ENCODE data around the gene HPS4.

The HPS4 gene

GRCh38 chr22:26477341-26477731 lies 6.2 kb downstream of the HPS4 start:
- no peak for DNase-seq
- in situ Hi-C loops (cut with MboI; ENCODE audit: low pct_unique_long_range_greater_than_20kb, low sequenced_read_pairs), result no loop called here

- no peak for DNase-seq
- in situ Hi-C loops (cut with MboI; ENCODE audit: low pct_unique_long_range_greater_than_20kb, low sequenced_read_pairs), result no loop called here
These were observed 6.8 kb downstream of the HPS4 start for GRCh38 chr22:26476705-26477340.

GRCh38 chr22:26474682-26475081 lies 8.9 kb downstream of the HPS4 start:
- no peak for DNase-seq
- in situ Hi-C loops (cut with MboI; ENCODE audit: low pct_unique_long_range_greater_than_20kb, low sequenced_read_pairs), result no loop called here

- in situ Hi-C loops (cut with MboI; ENCODE audit: low pct_unique_long_range_greater_than_20kb, low sequenced_read_pairs), result no loop called here
- DNase-seq, result no peak
These were observed 12.1 kb downstream of the HPS4 start for GRCh38 chr22:26471522-26471921.

GRCh38 chr22:26470807-26471206 lies 12.8 kb downstream of the HPS4 start:
- no peak for DNase-seq
- in situ Hi-C loops (cut with MboI; ENCODE audit: low pct_unique_long_range_greater_than_20kb, low sequenced_read_pairs), result no loop called here

GRCh38 chr22:26466196-26466595 lies 17.4 kb downstream of the HPS4 start:
- in situ Hi-C loops (cut with MboI; ENCODE audit: low pct_unique_long_range_greater_than_20kb, low sequenced_read_pairs), result loop anchor here (10.0 kb wide), 1 partner anchor 61 kb away; no protein-coding TSS in a partner anchor
- no peak for DNase-seq

- in situ Hi-C loops (cut with MboI; ENCODE audit: low pct_unique_long_range_greater_than_20kb, low sequenced_read_pairs), result loop anchor here (10.0 kb wide), 1 partner anchor 60 kb away; no protein-coding TSS in a partner anchor
- no peak for DNase-seq
These were observed 19.3 kb downstream of the HPS4 start for GRCh38 chr22:26464312-26464711.

GRCh38 chr22:26463688-26464087 lies 19.9 kb downstream of the HPS4 start:
- no peak for DNase-seq
- in situ Hi-C loops (cut with MboI; ENCODE audit: low pct_unique_long_range_greater_than_20kb, low sequenced_read_pairs), result loop anchor here (10.0 kb wide), 1 partner anchor 59 kb away; no protein-coding TSS in a partner anchor

GRCh38 chr22:26463101-26463661 lies 20.4 kb downstream of the HPS4 start:
- no peak for DNase-seq
- in situ Hi-C loops (cut with MboI; ENCODE audit: low pct_unique_long_range_greater_than_20kb, low sequenced_read_pairs), result loop anchor here (10.0 kb wide), 1 partner anchor 58 kb away; no protein-coding TSS in a partner anchor

- in situ Hi-C loops (cut with MboI; ENCODE audit: low pct_unique_long_range_greater_than_20kb, low sequenced_read_pairs), result loop anchor here (10.0 kb wide), 1 partner anchor 58 kb away; no protein-coding TSS in a partner anchor
- DNase-seq, result no peak
These were observed 20.9 kb downstream of the HPS4 start for GRCh38 chr22:26462641-26463040.

- DNase-seq, result no peak
- in situ Hi-C loops (cut with MboI; ENCODE audit: low pct_unique_long_range_greater_than_20kb, low sequenced_read_pairs), result loop anchor here (10.0 kb wide), 1 partner anchor 57 kb away; no protein-coding TSS in a partner anchor
These were observed 21.5 kb downstream of the HPS4 start for GRCh38 chr22:26462051-26462450.

- DNase-seq, result peak; percentile 54
- in situ Hi-C loops (cut with MboI; ENCODE audit: low pct_unique_long_range_greater_than_20kb, low sequenced_read_pairs), result loop anchor here (10.0 kb wide), 1 partner anchor 56 kb away; no protein-coding TSS in a partner anchor
These were observed 22.3 kb downstream of the HPS4 start for GRCh38 chr22:26461188-26461810.

- DNase-seq, result no peak
- in situ Hi-C loops (cut with MboI; ENCODE audit: low pct_unique_long_range_greater_than_20kb, low sequenced_read_pairs), result loop anchor here (10.0 kb wide), 1 partner anchor 55 kb away; no protein-coding TSS in a partner anchor
These were observed 23.4 kb downstream of the HPS4 start for GRCh38 chr22:26460202-26460601.

GRCh38 chr22:26457661-26458272 lies 25.8 kb downstream of the HPS4 start:
- DNase-seq, result no peak
- in situ Hi-C loops (cut with MboI; ENCODE audit: low pct_unique_long_range_greater_than_20kb, low sequenced_read_pairs), result no loop called here

GRCh38 chr22:26453812-26454500 lies 29.6 kb downstream of the HPS4 start:
- in situ Hi-C loops (cut with MboI; ENCODE audit: low pct_unique_long_range_greater_than_20kb, low sequenced_read_pairs), result no loop called here
- no peak for DNase-seq

- DNase-seq, result no peak
- in situ Hi-C loops (cut with MboI; ENCODE audit: low pct_unique_long_range_greater_than_20kb, low sequenced_read_pairs), result no loop called here
These were observed 30.4 kb downstream of the HPS4 start for GRCh38 chr22:26453216-26453615.

GRCh38 chr22:26452236-26453016 lies 31.2 kb downstream of the HPS4 start:
- in situ Hi-C loops (cut with MboI; ENCODE audit: low pct_unique_long_range_greater_than_20kb, low sequenced_read_pairs), result no loop called here
- DNase-seq, result no peak

GRCh38 chr22:26450453-26451185 lies 33.0 kb downstream of the HPS4 start:
- no peak for DNase-seq
- in situ Hi-C loops (cut with MboI; ENCODE audit: low pct_unique_long_range_greater_than_20kb, low sequenced_read_pairs), result no loop called here
